Raji (cell line): Measurements from ENCODE around the gene BHLHE23.

Experiments
- POLR2A ChIP-seq: IDR thresholded peaks from 2 replicates; pipeline ENCODE4 v1.6.1; 2011; ENCODE audit warnings: low read depth, low read length, control low read depth; ENCODE audit not compliant: insufficient read depth

BHLHE23 gene

DNA sequence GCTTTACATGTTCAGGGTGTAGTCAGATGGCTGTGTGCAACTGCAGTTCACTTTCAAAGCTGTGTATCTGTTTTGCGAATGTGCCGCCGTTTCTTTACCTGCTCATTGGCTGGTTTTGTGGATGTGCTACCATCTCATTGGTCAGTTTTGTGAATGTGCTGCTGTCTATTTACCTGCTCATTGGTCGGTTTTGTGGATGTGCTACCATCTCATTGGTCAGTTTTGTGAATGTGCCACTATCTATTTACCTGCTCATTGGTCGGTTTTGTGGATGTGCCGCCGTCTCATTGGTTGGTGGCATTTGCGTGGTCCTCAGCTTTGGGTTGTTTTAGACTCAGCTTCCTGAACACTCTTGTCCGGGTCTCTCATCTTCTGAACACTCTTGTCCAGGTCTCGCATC is 40.5 kb upstream of the BHLHE23 start:
- no peak for TF ChIP-seq POLR2A

DNA sequence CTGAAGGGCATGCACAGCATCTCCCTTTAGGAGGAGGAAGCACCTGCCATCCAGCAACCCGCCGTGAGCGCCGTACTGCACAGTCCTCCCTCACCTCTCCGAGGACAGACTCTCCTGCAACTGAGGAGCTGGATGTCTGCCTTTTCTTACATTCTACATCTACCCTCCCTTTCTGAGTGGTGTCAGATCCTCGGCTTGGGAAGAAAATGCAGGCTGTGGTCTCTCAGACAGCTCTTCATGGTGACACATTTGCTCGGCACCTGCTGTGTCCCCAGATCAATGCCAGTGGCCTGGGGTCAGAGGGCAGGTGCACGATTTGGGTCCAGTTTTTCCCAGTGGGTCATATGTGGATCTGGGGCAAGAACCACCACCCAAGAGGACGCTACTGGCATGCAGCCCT is 40.1 kb upstream of the BHLHE23 start:
- no peak for TF ChIP-seq POLR2A

DNA sequence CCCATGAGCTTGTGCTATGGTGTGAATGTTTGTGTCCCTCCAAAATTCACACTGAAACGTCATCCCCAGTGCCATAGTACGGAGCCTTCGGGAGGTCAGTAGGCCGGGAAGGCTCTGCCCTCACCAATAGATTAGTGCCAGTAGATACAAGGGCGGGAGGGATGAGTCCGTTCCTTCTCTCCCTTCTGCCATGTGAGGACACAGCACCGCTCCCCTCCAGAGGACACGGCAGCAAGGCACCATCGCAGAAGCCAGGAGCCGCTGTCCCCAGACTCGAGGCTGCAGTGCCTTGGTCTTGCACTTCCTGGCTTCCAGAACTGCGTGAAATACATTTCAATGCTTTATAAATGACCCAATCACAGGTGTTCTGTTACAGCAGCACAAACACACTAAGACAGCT is 39.2 kb upstream of the BHLHE23 start:
- no peak for TF ChIP-seq POLR2A

DNA sequence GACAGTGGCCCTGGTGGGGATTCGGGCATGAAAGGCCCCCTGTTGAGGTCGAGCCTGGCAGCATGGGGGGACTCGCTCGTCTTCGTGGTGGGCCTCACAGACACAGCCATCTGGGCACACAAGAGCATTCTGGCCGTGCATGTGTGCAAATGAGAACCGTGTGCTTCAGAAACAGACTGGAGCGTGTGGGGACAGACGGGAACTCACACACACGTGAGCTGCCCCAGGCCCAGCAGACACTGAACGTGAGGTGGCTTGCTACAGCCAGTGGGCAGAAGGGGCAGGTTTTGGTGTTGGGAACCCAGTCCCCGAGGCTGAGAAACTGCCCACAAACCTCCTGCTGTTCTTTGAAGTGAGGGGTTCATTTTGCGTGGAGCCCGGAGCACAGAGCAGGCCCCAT is 38.6 kb upstream of the BHLHE23 start:
- no peak for TF ChIP-seq POLR2A

DNA sequence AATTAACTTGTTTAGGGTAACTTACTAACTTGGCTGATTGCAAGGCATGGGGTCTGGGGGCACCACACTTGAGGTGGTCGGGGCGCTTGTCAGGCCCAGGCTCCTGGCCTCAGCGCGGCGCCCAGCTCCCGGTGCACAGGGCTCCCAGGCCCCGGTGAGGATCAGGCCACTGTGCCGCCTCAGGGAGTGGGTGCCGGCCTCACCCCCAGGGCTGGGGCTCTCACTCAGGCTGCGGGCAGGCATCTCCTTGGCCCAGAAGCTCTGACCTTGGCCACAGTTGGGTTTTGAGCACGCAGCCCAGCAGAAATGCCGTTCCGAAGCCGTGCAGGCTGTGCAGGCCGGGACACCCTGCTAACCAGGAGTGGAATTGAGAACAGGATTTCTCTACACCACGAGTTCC is 37.8 kb upstream of the BHLHE23 start:
- no peak for TF ChIP-seq POLR2A

DNA sequence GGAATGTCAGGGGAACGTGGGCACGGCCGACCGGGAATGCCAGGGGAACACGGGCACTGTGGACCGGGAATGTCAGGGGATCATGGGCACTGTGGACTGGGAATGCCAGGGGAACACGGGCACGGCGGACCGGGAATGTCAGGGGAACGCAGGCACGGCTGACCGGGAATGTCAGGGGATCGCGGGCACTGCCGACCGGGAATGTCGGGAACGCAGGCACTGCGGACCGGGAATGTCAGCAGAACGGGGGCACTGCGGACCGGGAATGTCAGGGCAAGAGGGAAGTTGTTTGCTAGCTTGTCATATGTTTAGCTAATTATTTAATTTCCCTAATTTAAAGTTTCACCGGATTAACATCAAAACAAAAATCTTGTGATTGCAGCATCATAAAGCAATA is 37.4 kb upstream of the BHLHE23 start:
- TF ChIP-seq POLR2A: no peak

DNA sequence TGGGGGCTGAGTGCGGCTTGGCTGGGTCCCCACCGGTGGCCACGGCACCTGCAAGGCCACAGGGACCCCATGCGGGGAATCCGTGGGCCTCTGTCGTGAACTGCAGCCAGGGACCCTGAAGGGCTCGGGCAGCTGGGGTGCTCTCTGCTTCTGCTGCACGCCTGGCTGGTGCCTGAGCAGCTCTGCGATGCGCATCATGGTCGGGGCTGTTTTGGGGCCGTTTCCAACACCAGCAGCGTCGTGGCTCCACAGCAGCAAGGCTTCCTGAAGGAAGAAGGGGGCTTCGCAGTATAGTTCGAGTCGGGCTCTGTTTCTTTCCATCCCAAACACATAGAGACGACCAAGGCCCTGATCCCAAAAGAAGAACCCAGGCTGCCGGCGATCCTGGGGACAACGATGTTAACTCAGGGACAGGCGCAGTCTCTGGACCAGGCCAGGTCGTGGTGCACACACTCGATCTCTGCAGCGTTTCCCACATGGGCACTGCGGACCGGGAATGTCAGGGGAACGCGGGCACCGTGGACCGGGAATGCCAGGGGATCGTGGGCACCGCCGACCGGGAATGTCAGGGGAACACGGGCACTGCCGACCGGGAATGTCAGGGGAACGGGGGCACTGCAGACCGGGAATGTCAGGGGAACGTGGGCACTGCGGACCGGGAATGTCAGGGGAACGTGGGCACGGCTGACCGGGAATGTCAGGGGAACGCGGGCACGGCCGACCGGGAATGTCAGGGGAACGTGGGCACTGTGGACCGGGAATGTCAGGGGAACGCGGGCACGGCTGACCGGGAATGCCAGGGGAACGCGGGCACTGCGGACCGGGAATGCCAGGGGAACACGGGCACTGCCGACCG is 36.8 kb upstream of the BHLHE23 start:
- no peak for TF ChIP-seq POLR2A

DNA sequence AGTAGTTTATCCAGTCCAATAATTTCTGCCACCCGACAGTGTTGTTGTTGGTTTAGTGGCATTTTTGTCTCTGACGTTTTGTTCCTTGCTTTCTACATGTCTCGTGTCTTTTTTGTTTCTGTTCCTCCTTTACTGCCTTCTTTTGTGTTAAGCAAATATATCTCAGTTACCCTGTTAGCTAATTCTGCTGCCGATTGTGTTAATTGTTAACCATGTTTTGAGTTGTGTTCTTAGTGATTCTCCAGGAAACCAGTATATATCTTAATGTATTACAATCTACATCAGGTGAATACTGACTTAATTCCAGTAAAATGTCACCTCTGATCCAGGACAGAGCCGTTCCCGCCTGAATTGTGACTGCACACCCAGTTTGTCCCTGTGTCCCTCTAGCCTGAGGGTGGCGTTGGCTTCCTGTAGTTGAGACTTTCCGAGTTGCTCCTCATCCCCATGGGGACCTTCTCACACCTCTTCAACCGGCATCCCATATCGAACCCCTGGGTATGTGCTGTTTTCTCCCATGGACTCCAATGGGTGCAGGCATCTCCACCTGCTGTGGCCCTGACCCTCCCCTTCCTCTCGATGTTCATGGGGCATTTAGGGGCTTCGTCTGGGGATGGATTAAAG is 35.8 kb upstream of the BHLHE23 start:
- TF ChIP-seq POLR2A: no peak

DNA sequence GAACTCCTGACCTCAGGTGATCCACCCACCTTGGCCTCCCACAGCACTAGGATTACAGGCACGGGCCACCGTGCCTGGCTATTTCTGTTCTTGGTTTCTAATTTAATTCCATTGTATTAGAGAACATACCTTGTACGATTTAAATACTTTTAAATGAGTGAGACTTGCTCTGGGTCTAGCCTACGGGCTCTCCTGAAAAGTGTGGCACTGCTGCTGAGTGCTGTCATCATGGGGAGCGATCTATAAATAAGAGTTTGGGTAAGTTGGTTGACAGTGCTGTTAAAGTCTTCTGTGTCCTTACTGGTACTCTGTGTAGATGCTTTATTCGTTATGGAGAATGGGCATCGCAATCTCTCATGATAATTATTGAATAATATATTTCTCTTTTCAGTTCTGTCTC is 35.0 kb upstream of the BHLHE23 start:
- no peak for TF ChIP-seq POLR2A

DNA sequence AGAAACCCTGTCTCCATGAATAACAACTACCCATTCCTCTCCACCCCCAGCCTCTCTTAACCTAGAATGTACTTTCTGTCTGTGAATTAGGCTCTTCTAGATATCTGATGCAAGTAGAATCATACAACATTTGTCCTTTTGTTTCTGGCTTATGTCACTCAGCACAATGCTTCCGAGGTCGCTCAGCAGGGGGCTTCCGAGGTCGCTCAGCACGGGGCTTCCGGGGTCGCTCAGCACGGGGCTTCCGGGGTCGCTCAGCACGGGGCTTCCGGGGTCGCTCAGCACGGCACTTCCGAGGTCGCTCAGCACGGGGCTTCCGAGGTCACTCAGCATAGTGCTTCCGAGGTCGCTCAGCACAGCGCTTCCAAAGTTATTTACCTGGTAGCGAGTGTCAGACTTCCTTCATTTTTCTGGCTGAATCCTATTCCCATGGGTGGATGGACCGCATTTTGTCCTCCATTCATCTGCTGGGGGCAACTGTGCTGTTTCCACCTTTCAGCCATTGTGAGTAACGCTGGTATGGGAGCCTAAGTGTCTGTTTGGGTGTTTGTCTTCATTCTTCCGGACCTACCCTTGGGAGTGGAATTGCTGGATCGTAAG is 31.0 kb upstream of the BHLHE23 start:
- no peak for TF ChIP-seq POLR2A

DNA sequence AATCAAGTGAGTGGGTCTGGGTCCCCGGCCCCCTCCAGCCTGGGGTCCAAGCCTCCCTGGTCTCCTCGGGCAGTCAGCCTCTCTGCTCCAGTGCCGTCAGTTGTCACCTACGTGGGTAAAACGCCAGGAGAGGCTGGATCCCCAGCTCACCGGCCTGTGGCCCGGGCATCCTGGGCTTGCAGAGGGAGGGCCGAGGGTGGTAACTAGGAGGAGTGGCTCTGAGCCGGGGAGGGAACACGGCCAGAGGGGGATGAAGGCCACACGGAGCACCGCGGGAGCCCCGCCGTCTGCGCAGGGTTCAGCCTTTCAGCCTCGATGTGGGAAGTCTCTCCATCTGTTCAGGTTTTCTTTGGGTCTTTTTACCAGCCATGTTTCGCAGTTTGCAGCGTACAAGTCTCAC is 29.5 kb upstream of the BHLHE23 start:
- TF ChIP-seq POLR2A: 0 out of 2 replicates have a peak, but pooled peaks have one; percentile 22

DNA sequence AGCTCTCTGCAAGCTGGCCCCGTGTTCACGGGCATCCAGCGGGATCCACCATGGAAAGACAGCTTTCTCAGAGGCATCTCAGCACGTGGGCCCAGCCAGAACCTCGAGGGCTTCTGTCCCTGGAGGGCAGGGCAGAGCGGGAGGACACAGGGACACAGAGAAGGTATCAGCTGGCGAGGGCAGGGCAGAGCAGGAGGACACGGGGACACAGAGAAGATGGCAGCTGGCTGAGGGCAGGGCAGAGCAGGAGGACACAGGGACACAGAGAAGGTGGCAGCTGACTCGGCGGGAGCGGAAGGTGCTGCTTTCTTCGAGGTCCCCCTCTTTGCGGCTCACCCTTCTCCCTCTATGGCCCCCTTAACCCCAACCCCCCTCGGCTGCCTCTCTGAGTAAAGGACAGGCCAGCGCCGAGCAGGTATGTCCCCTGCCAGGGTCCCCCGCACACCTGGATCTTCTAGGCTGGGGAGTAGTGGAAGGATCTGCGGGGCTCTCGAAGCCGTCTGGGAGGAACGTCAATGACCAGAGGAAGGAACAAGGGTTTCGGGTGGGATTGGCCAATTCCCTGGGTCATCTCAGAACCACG is 28.9 kb upstream of the BHLHE23 start:
- no peak for TF ChIP-seq POLR2A

DNA sequence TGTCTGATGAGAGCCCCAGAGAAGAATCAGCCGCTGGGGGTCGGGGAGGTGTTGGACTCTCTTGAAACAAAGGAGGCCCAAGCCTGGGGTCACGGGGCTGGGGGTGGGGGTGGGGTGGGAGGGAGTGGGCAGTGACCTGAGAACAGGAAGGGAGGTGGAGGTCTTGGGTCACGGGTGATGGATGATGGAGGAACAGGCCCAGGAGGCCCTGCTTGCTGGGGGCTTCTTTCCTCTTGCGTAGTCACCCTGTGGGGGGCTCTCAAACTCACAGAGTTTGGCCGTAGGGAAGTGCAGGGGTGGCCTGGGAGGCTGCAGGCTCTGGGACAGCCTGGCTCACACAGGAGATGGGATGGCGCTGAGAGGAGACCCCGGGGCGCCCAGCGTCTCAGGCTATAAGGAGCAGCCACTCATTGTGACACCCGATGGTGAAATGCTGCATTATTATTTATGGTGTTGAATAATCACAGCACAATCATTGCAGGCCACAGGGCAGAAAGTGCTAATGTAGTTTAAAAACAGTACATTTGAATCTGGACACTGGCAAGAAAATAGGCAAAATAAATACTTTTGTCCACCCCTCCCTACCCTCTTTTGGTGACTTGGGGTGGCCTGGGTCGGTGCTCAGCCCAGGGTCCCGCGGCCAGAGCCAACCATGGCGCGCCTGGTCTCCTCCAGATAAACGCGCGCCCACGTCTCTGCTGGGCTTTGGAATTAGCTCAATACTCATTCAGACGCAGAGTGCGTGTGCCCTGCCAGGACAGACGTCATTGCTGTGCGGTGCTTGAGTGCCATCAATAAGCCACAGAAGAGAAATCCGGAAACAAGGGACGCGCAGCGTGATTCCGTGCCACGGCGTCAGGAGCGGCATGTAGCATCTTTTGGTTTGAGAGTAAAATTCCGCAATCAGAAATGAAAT is 27.3 kb upstream of the BHLHE23 start:
- no peak for TF ChIP-seq POLR2A

DNA sequence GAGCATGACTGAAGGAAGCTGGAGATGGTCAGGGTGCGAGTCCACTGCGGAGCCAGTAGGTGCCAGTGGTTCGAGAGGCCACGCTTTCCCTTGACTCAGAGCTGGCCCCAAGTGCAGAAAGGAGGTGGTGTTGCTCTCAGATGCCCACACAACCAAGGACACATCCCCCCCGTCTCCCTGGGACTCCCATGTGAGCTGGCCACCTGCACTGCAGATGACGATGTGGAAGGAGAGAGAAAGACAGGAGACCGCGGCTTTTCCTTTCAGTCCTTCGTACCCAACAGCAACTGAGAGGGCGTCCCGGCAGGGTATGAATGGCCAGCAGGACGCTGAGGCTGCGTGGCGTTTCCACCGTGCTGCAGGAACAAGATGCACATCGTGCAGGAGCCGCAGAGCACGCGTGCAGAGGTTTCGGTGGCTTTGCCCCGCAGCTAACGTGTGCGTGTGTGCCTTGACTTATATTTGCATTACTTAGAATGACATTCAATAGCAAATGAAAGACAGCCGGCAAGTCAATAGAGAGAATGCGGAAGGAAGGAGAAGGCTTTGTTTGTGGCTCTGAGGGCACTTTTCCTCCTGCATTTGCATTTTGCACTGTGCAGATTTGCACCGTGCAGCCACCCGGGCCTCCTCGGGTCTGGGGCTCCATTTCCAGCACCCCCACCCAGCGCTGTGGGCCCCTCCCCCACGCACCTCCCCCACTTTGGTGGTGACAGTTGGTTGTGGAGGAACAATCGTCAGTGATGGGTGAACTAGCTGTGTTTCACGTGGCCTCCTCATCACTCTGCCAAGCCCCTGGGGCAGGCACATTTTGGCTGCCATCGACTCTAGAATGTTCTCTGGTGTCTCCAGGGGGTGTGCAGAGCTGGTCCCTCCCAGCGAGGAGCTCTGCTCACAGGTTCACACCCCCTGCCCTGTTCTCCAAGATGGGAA is 26.4 kb upstream of the BHLHE23 start:
- peak; percentile 36; the same call in 1 of the 2 replicates for TF ChIP-seq POLR2A
